Left colon (tissue), 2 donors: ENCODE data around the gene SMO. TPM values are rescaled to one million over a fixed set of nuclear protein-coding genes. Genes with fewer than 3 reads are reported as not detected.
"Not testable (repeated sequence)": the region's sequence is repeated elsewhere in the genome, so short reads cannot be mapped to it uniquely, and the experiment has no call there.

ENCODE experiments used
- ATAC-seq: fragments of 200-7000 bp; cut with Tn5 transposase; one replicate; pipeline ENCODE4 v1.9.1; 2020; ENCODE audit warnings: mild to moderate bottlenecking, moderate library complexity
- DNase-seq, 2 donors: peaks; one replicate each; pipeline ENCODE4 v3.0.0-alpha.2; 2020
- intact Hi-C, 2 donors: fragments of 100-400 bp; cut with DNase I in 1 of 2; cut with micrococcal nuclease in 1 of 2; formaldehyde crosslinking; loops; one replicate each; pipeline versions ENCODE4 v1.11.2 to v1.14.0; 2022; cut with DNase I, micrococcal nuclease
- total RNA-seq, 2 donors: library from RNA; stranded (reverse); fragmentation: NEBNext Ultra II Directional; extraction: Animal tissue kit (Norgen Biotek cat#: 25700); gene quantifications; one replicate each; pipeline ENCODE4 v1.2.1, GENCODE V29; 2021
- donor health status: DM: no; HTN: no; CAD: no.
- donor health status: DM: yes; HTN: yes; CAD: no.

The SMO gene
- total RNA-seq, 2 donors from 2014 or later = 1.5 to 3.6 TPM

GRCh38 chr7:129203050-129203741 lies 14.8 kb downstream of the SMO start:
- intact Hi-C loops = no loop called here
- ATAC-seq (no peak), DNase-seq (no peak)

- DNase-seq = no peak
- intact Hi-C loops = no loop called here
Observed at GRCh38 chr7:129205126-129205818, 16.8 kb downstream of the SMO start.

GRCh38 chr7:129205987-129206785 lies 17.8 kb downstream of the SMO start:
- no peak for DNase-seq
- intact Hi-C loops = no loop called here
- ATAC-seq = no peak

More at GRCh38 chr7:129205126-129205818, 16.8 kb downstream of the SMO start:
- no peak for ATAC-seq

DNA sequence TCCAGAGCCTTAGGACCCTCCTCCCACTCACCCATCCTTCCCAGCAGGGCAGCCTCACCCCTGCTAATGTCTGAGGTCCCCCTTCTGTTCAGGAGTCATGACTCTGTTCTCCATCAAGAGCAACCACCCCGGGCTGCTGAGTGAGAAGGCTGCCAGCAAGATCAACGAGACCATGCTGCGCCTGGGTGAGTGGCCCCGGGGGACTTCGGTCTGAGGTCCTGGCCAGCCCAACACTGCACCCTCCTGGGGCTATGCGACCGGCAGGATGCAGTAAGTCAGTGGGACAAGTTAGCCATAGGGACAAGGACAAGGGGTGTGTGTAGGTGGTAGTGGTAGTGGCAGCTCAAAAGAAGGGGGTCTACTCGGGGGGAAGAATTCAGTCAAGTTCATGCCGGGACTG lies 20.2 kb downstream of the SMO start:
- no peak for ATAC-seq
- intact Hi-C loops = no loop called here
- DNase-seq = no peak

- intact Hi-C loops = no loop called here
- ATAC-seq (no peak), DNase-seq (no peak)
Observed at GRCh38 chr7:129209067-129209926, 20.9 kb downstream of the SMO start.

DNA sequence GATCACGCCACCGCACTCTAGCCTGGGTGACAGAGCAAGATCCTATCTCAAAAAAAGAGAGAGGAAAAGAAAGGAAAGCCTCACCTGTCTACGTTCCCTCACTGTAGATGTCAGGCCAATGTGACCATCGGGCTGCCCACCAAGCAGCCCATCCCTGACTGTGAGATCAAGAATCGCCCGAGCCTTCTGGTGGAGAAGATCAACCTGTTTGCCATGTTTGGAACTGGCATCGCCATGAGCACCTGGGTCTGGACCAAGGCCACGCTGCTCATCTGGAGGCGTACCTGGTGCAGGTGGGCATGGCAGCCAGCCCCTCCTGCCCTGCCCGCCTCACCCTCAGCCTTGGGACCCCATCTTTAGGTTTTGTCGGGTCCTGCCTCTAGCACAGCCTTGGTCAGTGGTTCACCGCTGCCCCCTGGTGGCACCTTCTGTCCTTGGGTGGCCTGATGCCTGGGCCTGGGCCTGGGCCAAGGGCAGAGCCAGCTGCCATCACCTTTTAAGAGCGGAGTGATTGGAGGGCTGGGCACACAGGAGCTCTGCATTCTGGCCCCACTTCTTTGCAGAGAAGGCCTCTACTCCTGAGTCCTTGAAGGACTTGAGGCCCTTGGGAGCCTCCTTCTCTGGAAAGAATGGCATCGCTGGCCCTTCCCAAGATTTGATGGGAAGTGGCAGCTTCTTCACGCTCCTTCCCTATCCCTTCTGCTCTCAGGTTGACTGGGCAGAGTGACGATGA lies 22.0 kb downstream of the SMO start:
- DNase-seq = peak; percentile 50 to 87
- ATAC-seq = peak; percentile 92
- intact Hi-C loops = no loop called here

GRCh38 chr7:129210989-129211312 lies 22.5 kb downstream of the SMO start:
- DNase-seq (no peak), ATAC-seq (no peak)
- intact Hi-C loops = no loop called here

DNA sequence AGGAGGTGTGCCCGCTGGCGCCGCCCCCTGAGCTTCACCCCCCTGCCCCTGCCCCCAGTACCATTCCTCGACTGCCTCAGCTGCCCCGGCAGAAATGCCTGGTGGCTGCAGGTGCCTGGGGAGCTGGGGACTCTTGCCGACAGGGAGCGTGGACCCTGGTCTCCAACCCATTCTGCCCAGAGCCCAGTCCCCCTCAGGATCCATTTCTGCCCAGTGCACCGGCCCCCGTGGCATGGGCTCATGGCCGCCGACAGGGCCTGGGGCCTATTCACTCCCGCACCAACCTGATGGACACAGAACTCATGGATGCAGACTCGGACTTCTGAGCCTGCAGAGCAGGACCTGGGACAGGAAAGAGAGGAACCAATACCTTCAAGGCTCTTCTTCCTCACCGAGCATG lies 23.7 kb downstream of the SMO start:
- DNase-seq (no peak), ATAC-seq (no peak)
- intact Hi-C loops = no loop called here

GRCh38 chr7:129212596-129212995 lies 24.2 kb downstream of the SMO start:
- intact Hi-C loops = no loop called here
- DNase-seq (no peak), ATAC-seq (no peak)

DNA sequence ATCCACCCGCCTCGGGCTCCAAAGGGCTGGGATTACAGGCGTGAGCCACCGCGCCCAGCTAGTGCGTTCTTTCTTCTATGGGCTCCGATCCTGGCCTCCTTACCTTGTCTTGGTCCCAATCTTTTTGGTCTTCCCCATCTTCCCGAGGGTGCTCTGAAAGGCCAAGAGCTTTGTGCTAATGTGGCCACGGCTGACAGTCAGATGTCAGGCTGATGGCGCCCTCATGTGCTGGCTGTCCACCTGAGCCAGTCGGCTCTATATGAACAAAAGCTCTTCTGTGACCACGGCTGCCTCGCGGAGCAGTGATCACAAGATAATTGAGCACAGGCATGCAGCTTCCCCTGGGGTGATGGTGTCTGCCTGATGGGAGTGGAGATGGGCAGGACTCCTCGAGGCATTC lies 25.4 kb downstream of the SMO start:
- ATAC-seq = no peak
- intact Hi-C loops = no loop called here
- no peak for DNase-seq

DNA sequence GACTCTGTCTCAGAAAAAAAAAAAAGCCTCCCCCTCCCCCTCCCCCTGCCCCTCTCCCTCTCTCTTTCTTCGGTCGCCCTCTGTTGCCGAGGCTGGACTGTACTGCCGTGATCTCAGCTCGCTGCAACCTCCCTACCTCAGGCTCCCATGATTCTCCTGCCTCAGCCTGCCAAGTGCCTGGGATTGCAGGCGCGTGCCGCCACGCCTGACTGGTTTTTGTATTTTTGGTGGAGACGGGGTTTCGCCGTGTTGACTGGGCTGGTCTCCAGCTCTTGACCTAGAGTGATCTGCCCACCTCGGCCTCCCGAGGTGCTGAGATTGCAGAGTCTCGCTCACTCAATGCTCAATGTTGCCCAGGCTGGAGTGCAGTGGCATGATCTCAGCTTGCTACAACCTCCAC lies 27.3 kb downstream of the SMO start:
- intact Hi-C loops = loop anchor here in 1 of 2 donors (5.0 kb wide), 1 partner anchor 82 kb away; no protein-coding TSS in a partner anchor
- not testable (repeated sequence) for DNase-seq, ATAC-seq

- intact Hi-C loops = loop anchor here in 1 of 2 donors (5.0 kb wide), 1 partner anchor 81 kb away; no protein-coding TSS in a partner anchor
- not testable (repeated sequence) for DNase-seq, ATAC-seq
Observed at GRCh38 chr7:129216101-129216715, 27.8 kb downstream of the SMO start.

DNA sequence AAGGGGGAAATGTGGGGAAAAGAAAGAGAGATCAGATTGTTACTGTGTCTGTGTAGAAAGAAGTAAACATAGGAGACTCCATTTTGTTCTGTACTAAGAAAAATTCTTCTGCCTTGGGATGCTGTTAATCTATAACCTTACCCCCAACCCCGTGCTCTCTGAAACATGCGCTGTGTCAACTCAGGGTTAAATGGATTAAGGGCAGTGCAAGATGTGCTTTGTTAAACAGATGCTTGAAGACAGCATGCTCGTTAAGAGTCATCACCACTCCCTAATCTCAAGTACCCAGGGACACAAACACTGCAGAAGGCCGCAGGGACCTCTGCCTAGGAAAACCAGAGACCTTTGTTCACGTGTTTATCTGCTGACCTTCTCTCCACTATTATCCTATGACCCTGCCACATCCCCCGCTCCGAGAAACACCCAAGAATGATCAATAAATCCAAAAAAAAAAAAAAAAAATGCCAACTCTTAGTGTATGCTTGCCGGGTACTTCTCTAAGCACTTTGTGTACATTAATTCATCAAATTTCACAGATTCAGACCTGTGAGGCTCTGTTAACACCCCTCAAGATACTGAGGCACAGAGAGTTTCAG lies 28.5 kb downstream of the SMO start:
- DNase-seq, ATAC-seq: not testable (repeated sequence)
- intact Hi-C loops = loop anchor here in 1 of 2 donors (5.0 kb wide), 1 partner anchor 80 kb away; no protein-coding TSS in a partner anchor

- peak; percentile 72 to 93 for DNase-seq
- ATAC-seq = peak; percentile 96
- intact Hi-C loops = loop anchor here in 1 of 2 donors (5.0 kb wide), 1 partner anchor 79 kb away; no protein-coding TSS in a partner anchor
Observed at GRCh38 chr7:129218514-129219062, 30.2 kb downstream of the SMO start.

GRCh38 chr7:129219166-129219565 lies 30.7 kb downstream of the SMO start:
- ATAC-seq, DNase-seq: not testable (repeated sequence)
- intact Hi-C loops = loop anchor here in 1 of 2 donors (5.0 kb wide), 1 partner anchor 78 kb away; no protein-coding TSS in a partner anchor

GRCh38 chr7:129222064-129222463 lies 33.6 kb downstream of the SMO start:
- DNase-seq (no peak), ATAC-seq (no peak)
- intact Hi-C loops = no loop called here
